Medulla oblongata (tissue), 1 donor: Measurements from ENCODE around the gene DPY19L1.
"Not testable (repeated sequence)": the region's sequence is repeated elsewhere in the genome, so short reads cannot be mapped to it uniquely, and the experiment has no call there.

Experiments used
- DNase-seq: peaks from one replicate; pipeline ENCODE4 v3.0.0-alpha.2; 2015; ENCODE audit errors: extremely low spot score

The DPY19L1 gene

DNA sequence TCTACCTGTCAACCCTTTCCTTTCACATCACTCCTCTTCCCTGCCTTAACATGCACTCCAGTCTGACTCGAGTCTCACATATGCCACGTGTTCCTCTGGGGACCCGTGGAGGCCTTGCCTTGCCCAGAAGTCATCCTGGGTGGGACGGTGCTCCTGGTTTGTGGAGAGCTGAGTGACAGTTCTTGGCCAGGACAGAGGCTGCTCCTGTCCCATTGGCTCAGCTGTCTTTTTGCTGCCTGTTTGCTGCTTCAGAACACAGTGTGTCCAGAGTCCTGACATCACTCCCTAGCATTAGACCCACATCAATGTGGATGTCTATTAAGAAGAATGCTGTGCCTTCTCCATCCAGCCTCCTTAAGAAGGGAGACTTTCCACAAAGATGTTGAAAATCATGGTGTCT is 116.8 kb downstream of the DPY19L1 start:
- DNase-seq, result not testable (repeated sequence)

DNA sequence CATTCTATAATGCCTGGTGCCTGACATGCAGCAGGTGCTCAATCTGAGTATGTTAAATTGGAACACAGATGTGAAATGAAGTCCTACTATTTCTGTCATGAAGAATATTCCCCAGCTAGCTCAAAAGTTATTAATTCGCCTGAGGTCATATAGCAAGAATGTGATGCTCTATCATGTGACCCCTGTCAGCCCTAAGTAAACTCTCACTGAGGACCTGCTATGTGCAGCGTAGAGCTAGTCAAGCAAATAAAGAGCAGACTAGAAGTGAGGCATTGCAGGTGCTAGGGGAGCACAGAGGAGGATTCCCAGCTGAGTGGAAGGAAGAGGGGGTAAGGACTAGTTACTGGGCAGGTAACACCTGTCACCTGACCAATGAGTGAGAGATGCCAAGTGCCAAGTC is 118.2 kb downstream of the DPY19L1 start:
- DNase-seq, result not testable (repeated sequence)

DNA sequence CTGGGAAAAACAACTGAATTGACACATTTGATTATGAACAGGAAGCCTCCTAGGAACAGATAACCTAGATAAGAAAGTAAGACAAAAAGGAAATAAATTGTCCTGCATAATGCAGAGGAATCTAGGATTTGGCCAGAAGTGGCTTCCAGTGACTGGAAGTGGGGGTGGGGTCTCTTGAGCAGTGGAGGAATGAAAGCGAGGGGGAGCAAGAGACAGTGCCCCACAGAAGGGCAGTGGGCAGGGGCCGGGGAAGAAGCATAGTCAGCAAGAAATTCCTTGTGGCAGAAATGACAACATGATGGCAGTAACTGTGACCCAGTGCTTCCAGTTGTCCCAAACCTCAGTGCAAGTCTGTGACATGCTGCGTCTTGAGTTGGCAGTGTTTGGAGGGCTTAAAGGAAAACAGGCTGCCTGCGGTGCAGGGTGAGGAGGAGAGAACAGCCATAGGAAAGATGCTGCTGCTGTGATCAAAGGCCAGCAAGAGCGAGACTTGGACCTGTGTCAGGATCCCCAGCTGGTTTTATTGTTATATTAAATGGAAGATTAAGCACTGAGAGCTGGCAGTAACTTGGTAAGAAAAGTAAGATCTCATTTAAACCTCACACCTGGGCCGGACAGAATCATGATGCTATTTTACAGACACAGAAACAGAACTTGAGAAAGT is 119.0 kb downstream of the DPY19L1 start:
- DNase-seq, result not testable (repeated sequence)

DNA sequence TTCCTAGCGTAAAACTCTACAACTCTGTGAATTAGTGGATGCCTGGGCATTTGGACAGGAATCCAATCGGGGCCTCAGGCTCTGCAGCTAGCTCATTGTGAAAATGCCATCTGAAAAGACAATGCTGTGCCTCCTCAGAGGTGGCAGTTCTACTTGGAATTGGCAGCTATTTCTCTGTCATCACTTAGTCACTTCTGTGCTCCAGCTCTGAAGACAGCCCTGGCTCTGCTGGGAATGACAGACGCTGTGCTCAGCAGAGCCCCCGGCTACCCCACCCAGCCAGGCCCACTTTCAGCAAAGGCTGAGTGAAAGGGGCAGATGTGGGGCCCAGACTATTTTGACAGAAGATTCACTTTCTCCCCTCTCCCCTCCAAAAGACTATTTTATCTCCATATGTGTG is 119.8 kb downstream of the DPY19L1 start:
- not testable (repeated sequence) for DNase-seq

DNA sequence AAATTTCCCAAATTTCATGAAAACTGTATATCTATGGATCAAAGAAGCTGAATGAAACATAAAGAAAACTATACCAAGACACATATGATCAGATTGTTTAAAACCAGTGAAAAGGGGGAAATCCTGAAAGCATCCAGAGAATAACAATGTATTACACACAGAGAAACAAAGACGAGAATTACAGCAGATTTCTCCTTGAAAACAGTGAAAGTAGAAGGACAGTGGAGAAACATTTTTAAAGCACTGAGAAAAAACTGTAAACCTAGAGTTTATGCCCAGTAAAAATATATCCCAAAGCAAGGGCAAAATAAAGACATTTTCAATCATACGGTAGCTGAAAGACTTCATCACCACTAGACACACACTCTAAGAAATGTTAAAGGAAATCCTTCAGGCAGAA is 121.0 kb downstream of the DPY19L1 start:
- no peak for DNase-seq

DNA sequence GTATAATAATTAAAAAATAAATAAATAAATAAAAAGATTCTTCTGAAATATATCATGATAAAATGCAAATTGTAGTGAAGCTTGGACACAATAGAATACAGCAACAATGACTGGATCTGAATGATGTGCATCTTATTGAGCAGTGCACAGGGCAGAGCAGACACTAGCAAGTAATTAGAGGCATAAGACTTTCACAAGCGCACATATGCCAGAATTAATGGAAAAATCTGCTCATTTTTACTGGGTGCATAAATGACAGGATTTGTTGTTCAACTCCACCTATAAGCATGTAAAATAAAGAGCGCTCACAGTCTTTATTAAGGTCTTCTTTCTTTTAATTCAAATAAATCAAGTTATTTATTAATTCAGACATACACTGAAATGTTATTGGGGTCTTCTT is 125.0 kb downstream of the DPY19L1 start:
- no peak for DNase-seq

DNA sequence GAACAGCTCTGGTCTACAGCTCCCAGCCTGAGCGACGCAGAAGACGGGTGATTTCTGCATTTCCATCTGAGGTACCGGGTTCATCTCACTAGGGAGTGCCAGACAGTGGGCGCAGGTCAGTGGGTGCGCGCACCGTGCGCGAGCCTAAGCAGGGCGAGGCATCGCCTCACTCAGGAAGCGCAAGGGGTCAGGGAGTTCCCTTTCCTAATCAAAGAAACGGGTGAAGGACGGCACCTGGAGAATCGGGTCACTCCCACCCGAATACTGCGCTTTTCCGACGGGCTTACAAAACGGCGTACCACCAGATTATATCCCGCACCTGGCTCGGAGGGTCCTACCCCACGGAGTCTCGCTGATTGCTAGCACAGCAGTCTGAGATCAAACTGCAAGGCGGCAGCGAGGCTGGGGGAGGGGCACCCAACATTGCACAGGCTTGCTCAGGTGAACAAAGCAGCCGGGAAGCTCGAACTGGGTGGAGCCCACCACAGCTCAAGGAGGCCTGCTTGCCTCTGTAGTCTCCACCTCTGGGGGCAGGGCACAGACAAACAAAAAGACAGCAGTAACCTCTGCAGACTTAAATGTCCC is 130.9 kb downstream of the DPY19L1 start:
- DNase-seq, result not testable (repeated sequence)

DNA sequence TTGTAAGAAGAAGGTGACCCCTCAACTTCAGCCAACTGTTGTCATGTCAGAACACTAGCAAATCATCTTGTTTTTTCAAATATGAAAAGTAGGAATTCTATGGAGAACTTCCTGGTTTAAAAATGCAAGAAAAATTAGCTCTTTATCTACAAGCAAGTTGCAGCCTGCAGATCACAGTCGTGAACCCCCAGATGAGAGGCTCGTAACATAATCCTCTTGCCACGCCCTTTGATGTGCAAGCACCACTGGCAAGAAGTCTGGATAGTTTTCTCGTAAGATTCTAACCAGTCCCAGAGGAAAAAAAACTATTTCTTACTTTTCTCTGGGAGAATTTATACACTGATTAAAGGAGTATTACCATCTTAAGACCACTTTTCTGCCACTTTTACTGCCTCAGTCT is 132.3 kb downstream of the DPY19L1 start:
- DNase-seq, result no peak

DNA sequence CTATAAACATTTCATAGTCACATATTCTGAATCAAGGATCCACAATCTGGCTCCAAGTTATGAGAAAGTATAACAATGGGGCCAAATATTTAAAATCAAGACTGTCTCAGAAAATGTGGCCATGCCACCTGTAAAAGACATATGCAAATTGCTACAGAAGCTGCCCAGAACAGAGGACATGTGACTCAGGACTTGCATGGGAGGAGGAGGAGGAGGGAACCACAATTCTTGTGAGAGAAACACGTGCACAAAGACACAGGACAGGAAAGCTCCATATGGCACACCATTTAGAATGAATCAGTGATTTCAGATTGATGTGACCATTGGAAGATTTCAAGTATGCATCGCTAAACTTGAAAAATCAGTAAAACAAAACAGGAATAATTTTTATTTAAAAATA is 133.4 kb downstream of the DPY19L1 start:
- not testable (repeated sequence) for DNase-seq

DNA sequence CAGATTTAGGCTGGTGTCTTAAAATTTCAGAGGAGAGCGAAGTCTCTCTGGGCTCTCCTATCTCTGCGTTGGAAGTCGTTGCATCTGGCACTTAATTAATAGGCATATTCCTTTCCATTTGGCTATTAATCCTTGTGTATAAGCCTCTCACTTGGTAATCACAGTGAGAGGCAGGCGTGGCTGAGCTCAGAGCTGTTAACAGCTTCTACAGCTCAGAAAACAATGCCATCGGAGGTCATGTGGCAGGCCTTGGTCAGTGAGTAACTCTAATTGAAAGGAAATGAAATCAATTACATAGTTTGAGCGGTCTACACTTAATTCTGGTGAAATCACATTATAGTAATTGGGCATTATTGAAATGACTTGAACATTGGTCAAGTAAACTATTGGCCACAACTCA is 135.1 kb downstream of the DPY19L1 start:
- DNase-seq, result no peak

DNA sequence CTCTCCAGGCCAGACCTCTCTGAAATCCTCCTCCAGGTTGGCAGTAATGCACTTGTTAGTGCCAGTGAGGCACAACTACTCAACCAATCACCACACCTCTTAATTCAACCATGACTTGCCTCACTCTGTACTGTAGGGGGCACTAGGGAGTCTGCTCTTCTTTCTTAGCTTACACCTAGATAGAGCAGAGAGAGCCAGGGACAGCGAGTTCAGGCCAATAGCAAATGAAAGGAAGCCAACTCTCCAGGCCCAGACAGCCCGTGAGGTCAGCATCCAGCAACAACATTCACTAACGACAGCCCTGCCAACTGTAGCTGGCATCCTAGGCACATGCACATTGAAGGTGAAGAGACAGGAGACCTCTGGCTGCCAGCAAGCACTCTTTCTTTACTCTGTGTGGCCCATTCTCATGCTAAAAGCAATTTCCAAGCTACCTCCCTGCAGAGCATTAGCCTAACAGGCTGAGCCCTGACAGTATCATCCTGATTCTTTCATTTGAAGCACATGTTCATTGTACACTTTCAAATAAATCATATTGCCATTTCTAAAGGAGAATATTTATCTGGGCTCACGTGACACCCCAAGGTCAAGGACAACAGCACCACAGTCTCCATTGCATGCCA is 136.3 kb downstream of the DPY19L1 start:
- DNase-seq, result no peak

DNA sequence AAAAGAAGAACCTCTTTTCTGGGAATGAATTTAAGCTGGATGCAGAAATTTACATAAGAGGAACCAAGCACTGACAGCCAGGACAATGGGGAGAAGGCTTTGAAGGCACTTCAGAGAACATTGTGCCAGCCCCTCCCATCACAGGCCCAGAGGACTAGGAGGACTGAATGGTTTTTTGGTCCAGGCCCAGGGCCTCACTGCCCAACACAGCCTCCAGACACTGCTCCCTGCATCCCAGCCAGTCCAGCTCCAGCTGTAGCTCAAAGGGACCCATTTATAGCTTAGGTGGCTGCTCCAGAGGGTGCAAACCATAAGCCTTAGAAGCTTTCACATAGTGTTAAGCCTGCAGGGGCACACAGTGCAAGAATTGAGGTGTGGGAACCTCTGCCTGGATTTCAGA is 142.1 kb downstream of the DPY19L1 start:
- DNase-seq, result no peak

DNA sequence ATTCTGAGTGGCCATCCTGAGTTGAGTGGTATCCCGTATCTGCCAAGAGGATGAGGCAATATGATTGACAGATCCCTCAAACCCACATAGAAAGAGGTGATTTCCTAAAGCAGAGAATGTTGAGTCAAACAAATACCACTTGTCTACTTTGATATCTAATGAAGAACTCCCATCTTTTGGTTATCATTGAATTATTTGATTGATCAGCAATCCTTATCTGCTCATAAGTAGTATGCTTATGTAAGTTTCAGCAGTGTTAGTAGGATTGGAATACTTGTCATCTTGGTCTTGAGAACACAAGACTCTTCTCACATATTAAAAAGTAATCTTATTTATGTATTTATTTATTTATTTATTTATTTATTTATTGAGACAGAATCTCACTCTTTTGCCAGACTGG is 147.3 kb downstream of the DPY19L1 start:
- DNase-seq, result no peak

DNA sequence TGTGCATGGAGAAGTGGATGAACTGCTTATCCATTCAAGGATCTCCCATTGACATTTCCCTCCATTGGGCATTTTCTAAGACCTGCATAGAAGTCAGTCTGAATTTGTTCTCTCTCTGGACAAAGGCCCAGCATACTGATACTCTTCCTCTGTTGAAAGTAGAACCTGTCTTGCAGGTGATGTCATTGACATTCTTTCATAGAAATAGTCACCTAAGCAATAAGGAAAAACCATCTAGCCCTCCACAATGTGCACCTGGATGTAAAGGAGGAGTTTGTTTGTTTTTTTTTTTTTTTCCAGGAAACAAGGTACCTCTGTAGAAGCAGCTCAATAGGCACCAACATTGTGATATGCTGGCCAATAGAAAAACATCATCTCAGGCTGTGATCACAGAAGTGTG is 150.4 kb downstream of the DPY19L1 start:
- no peak for DNase-seq

DNA sequence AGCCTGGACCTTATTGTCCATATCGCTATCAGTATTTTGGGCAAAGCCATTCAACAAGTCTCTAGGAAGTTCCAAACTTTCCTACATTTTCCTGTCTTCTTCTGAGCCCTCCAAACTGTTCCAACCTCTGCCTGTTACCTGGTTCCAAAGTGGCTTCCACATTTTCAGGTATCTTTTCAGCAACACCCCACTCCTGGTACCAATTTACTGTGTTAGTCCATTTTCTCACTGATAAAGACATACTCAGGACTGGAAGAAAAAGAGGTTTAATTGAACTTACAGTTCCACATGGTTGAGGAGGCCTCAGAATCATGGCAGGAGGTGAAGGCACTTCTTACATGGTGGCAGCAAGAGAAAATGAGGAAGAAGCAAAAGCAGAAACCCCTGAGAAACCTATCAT is 153.4 kb downstream of the DPY19L1 start:
- DNase-seq, result not testable (repeated sequence)

DNA sequence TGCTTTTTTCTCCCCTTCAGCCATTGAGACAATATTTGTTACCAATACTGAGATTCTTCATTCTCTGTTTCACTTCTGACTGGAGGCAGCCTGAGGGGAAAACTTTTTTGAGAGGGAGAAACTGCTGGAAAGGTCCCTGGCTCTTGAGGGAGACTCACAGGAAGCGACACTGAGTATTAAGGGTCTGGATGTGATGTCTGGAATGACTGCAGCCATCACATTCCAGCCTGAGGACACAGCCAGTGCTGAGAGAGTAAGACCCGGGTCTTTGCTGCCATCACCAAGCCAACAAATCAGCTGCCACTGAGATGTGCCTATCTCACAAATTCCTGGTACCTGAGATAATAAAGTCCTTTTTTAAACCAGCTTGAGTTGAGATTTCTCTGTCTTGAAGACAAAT is 157.4 kb downstream of the DPY19L1 start:
- DNase-seq, result no peak

DNA sequence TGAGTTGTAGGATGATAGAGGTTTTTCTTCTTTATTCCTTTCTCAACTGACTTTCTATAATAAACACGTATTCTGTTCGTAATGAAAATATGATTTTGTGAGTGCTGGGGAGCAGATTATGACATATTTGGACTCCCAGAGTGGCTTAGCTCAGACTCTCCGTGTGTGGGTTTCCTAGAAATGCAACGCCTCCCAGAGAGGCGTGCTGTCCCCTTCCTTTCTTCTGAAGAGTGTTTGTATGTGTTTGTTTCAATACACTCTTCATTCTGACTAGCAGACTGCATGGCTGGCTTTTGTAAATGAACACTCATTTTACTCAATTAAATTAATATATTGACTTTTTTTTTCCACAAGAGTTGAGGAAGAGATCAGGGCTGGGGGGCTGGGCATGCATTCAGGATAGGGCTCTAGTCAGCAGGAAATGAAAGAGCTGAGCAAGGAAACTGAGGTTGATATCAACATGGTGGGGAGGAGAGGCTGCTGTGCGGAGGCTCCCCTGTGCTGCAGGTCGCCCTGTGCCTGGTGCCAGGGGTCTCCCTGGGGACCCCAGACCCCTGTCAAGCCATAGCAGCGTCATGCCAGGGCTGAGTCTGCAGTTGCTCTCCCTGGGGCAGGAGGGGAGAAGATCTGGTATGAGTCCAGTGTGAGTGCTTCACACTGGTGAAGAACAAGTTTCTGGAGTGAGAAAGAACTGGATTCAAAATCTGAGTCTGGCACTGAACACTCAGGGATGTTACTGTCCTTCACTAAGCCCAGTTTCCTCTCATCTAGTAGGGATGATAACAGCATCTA is 158.1 kb downstream of the DPY19L1 start:
- peak; percentile 31 for DNase-seq
